ENCODE results near the gene TWF2. TPM values are rescaled to one million over a fixed set of nuclear protein-coding genes. Genes with fewer than 3 reads are reported as not detected.
A peak's percentile ranks its signal among the peaks of the same experiment; 100 is the strongest.

Gene TWF2
- total RNA-seq, 1 experiment from 2014 or later = 59.7 TPM

DNA sequence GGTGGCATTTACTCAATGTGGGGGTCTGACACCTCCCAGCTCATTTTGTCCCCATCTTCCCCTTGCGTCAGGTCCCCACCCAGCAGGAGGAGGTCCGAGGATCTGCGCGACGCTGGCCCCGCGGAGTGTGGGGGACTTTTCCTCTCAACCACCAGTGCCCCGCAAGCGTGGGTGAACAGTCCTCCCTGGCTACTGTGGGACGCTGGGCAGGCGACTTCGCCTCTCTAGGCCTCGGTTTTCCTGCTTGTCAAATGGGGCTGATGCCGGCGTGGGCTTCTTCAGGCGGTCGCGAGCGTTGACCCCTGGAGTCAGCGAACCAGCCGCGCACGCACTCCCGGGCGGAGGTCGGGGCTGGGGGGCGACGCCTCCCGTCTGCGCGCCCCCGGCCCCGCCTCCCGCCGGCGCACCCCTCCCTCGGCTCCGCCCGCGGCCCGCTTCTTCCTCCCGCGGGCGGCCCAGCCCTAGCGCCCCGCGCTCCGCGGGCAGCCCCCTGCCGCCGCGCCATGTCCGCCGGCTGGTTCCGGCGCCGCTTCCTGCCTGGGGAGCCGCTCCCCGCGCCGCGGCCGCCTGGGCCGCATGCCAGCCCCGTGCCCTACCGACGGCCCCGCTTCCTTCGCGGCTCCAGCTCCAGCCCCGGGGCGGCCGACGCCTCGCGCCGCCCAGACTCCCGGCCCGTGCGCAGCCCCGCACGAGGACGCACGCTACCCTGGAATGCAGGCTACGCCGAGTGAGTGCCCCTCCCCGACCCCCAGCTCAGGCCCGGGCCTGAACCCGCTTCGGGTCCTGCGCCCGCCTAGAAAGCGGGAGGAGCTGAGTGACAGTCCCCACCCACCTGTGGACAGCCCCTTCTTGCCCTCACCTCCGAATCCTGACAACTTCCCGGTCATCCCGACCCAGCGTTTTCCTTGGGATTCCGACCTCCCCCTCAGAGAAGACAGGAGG is 6.6 kb upstream of the TWF2 start, which contains the start of gene PPM1M:
PPM1M (plus strand) TSS at position 438 of the 942 bp plus-strand sequence; CDS start at position 504, 66 bp downstream.
- DNase-seq (ENCODE audit: low read depth, low spot score) = no peak
- in situ Hi-C loops (cut with HindIII; ENCODE audit: low pct_unique_long_range_greater_than_20kb, low sequenced_read_pairs) = no loop called here

- DNase-seq (ENCODE audit: low read depth, low spot score) = peak; percentile 64
These were observed 5.1 kb upstream of the TWF2 start for GRCh38 chr3:52243791-52244628.

GRCh38 chr3:52242039-52242438 is 3.1 kb upstream of the TWF2 start:
- in situ Hi-C loops (cut with HindIII; ENCODE audit: low pct_unique_long_range_greater_than_20kb, low sequenced_read_pairs) = no loop called here
- DNase-seq (ENCODE audit: low read depth, low spot score) = no peak

More at GRCh38 chr3:52243791-52244628, 5.1 kb upstream of the TWF2 start:
- in situ Hi-C loops (cut with HindIII; ENCODE audit: low pct_unique_long_range_greater_than_20kb, low sequenced_read_pairs) = no loop called here

DNA sequence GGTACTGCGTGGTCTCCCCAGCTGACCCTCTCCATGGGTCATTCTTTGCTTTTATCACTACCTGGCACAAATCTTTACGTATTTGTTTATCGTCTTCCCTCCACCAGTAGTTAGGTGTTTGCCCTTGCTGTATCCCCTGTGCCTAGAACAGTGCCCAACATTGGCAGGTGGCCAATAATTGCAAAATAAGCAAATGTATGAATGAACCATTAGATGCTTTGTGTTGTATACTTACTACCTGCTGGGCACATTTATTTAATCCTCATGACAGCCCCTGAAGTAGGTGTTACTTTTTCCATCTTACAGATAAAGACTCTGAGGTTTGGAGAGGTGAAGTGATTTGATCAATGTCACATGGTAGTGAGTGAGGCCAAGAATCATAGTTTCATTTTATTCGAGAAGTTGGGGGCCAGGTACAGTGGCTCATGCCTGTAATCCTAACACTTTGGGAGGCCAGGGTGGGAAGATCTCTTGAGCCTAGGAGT is 2.0 kb upstream of the TWF2 start:
- in situ Hi-C loops (cut with HindIII; ENCODE audit: low pct_unique_long_range_greater_than_20kb, low sequenced_read_pairs) = no loop called here
- no peak for DNase-seq (ENCODE audit: low read depth, low spot score)

- peak; percentile 85 for DNase-seq (ENCODE audit: low read depth, low spot score)
- in situ Hi-C loops (cut with HindIII; ENCODE audit: low pct_unique_long_range_greater_than_20kb, low sequenced_read_pairs) = no loop called here
These were observed 1.3 kb upstream of the TWF2 start for GRCh38 chr3:52240059-52240885.

- DNase-seq (ENCODE audit: low read depth, low spot score) = no peak
- in situ Hi-C loops (cut with HindIII; ENCODE audit: low pct_unique_long_range_greater_than_20kb, low sequenced_read_pairs) = no loop called here
These were observed 681 bp downstream of the TWF2 start for GRCh38 chr3:52238193-52238760.

- peak; percentile 45 for DNase-seq (ENCODE audit: low read depth, low spot score)
- in situ Hi-C loops (cut with HindIII; ENCODE audit: low pct_unique_long_range_greater_than_20kb, low sequenced_read_pairs) = no loop called here
These were observed 1.2 kb downstream of the TWF2 start for GRCh38 chr3:52237657-52238172.

GRCh38 chr3:52237006-52237656 is 1.8 kb downstream of the TWF2 start:
- in situ Hi-C loops (cut with HindIII; ENCODE audit: low pct_unique_long_range_greater_than_20kb, low sequenced_read_pairs) = no loop called here
- DNase-seq (ENCODE audit: low read depth, low spot score) = no peak

- in situ Hi-C loops (cut with HindIII; ENCODE audit: low pct_unique_long_range_greater_than_20kb, low sequenced_read_pairs) = no loop called here
- DNase-seq (ENCODE audit: low read depth, low spot score) = no peak
These were observed 2.5 kb downstream of the TWF2 start for GRCh38 chr3:52236424-52236886.

GRCh38 chr3:52234516-52235447 is 4.2 kb downstream of the TWF2 start:
- in situ Hi-C loops (cut with HindIII; ENCODE audit: low pct_unique_long_range_greater_than_20kb, low sequenced_read_pairs) = no loop called here
- DNase-seq (ENCODE audit: low read depth, low spot score) = no peak

DNA sequence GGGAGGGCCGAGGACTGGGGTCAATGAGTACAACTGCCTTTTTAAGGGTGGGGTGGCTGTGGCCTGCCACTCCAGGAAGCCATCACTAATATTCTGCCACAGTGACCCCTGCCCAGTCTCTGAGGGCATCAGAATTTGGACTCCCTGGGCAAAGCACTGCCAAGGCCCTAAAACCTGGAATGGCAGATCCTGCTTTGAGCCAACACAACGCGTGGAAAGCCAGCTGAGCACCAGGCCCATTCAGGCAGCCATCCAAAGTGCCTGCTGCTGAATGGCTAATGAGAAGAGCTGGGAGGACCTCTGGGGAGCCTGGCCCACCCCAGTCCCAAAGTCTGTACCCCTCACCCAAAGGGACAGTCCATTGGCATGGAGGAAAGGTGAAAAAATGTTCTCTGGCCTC is 5.0 kb downstream of the TWF2 start:
- in situ Hi-C loops (cut with HindIII; ENCODE audit: low pct_unique_long_range_greater_than_20kb, low sequenced_read_pairs) = no loop called here

GRCh38 chr3:52233108-52233591 is 5.8 kb downstream of the TWF2 start:
- DNase-seq (ENCODE audit: low read depth, low spot score) = no peak
- in situ Hi-C loops (cut with HindIII; ENCODE audit: low pct_unique_long_range_greater_than_20kb, low sequenced_read_pairs) = no loop called here

More for the DNA sequence above, 5.0 kb downstream of the TWF2 start:
- DNase-seq (ENCODE audit: low read depth, low spot score) = no peak

DNA sequence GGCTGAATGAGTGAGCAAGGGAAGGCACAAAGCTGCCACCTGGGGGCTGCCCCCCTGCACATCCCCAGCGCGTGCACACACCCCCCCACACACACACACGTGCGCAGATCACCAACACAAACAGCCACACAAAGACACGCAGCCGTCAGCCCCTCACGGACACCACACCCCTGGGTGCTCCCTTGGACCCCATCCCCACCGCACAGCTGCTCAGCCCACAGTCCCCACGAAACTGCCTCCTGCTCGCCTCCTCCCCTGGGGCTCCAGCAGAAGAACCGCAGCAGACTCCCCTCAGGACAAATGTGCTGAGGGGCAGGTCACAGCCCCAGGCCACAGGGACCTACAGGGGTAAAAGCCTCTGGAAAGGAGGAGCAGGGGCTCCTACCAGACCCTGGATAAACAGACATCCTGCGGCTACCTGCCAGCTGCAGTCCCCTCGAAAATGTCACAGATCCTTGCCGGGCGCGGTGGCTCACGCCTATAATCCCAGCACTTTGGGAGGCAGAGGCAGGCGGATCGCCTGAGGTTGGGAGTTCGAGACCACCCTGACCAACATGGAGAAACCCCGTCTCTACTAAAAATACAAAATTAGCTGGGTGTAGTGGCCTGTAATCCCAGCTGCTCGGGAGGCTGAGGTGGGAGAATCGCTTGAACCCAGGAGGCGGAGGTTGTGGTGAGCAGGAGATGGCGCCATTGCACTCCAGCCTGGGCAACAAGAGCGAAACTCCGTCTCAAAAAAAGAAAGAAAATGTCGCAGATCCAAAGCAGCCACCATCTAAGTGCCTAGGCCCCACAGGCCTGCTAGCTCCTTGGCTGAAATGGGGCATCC is 6.5 kb downstream of the TWF2 start:
- in situ Hi-C loops (cut with HindIII; ENCODE audit: low pct_unique_long_range_greater_than_20kb, low sequenced_read_pairs) = no loop called here
- DNase-seq (ENCODE audit: low read depth, low spot score) = no peak

GRCh38 chr3:52231502-52232278 is 7.3 kb downstream of the TWF2 start:
- DNase-seq (ENCODE audit: low read depth, low spot score) = peak; percentile 73
- in situ Hi-C loops (cut with HindIII; ENCODE audit: low pct_unique_long_range_greater_than_20kb, low sequenced_read_pairs) = no loop called here
